22Rv1 (cell line): ENCODE results near the gene MAGEF1.

Experiments used
- H3K27ac ChIP-seq: fragments of 450-650 bp; 2 replicates; pipeline ENCODE4 v1.5.1; 2017
- CTCF ChIP-seq: fragments of 450-650 bp; IDR thresholded peaks from 2 replicates; pipeline ENCODE4 v1.5.1; 2017; ENCODE audit warnings: mild to moderate bottlenecking
- ZFX ChIP-seq: fragments of 450-650 bp; IDR thresholded peaks from 2 replicates; pipeline ENCODE4 v1.6.1; 2017; ENCODE audit warnings: antibody characterized with exemption, borderline replicate concordance

Gene MAGEF1

GRCh38 chr3:184756151-184757021 is 44.5 kb upstream of the MAGEF1 start:
- no peak for TF ChIP-seq ZFX
- no peak for TF ChIP-seq CTCF
- H3K27ac ChIP-seq = no peak overlapping the region

GRCh38 chr3:184755315-184755731 is 43.5 kb upstream of the MAGEF1 start:
- TF ChIP-seq CTCF = no peak
- TF ChIP-seq ZFX = no peak
- no peak overlapping the region for H3K27ac ChIP-seq

- TF ChIP-seq CTCF = no peak
- TF ChIP-seq ZFX = no peak
- H3K27ac ChIP-seq = no peak overlapping the region
Measured at GRCh38 chr3:184752361-184752760, 40.5 kb upstream of the MAGEF1 start.

GRCh38 chr3:184751204-184752040 is 39.6 kb upstream of the MAGEF1 start:
- TF ChIP-seq ZFX (no peak), CTCF (no peak)
- no peak overlapping the region for H3K27ac ChIP-seq

- no peak for TF ChIP-seq CTCF
- H3K27ac ChIP-seq = no peak overlapping the region
Measured at GRCh38 chr3:184750349-184751083, 38.7 kb upstream of the MAGEF1 start.

GRCh38 chr3:184749168-184749744 is 37.4 kb upstream of the MAGEF1 start:
- TF ChIP-seq ZFX (no peak), CTCF (no peak)
- H3K27ac ChIP-seq = no peak overlapping the region
